A673 (cell line): Measurements from ENCODE around the gene PBX1. TPM values are rescaled to one million over a fixed set of nuclear protein-coding genes. Genes with fewer than 3 reads are reported as not detected.

Experiments used
- BruUV-seq: library from RNA; stranded (reverse); fragments of 400-500 nt; replicated peaks from 2 replicates; lab custom pipeline; 2021; lab: Mats Ljungman, UMichigan
- CTCF ChIA-PET: fragments of 300-600 bp; sonication (Branson Sonifier 250); formaldehyde crosslinking; loops from one replicate; lab custom pipeline; 2022; ENCODE audit warnings: antibody characterized with exemption; lab: Charles Lee
- POLR2A ChIA-PET: fragments of 300-600 bp; sonication (Branson Sonifier 250); formaldehyde crosslinking; loops from one replicate; lab custom pipeline; 2022; ENCODE audit warnings: antibody characterized with exemption; ENCODE audit not compliant: low non-redundant PET; lab: Charles Lee
- DNase-seq: peaks from one replicate; pipeline ENCODE4 v3.0.0-alpha.2; 2015; ENCODE audit warnings: low spot score
- H3K27ac ChIP-seq: fragments of 200-600 bp; sonication (generic); 2 replicates; pipeline ENCODE4 v1.5.1; 2016; ENCODE audit warnings: mixed run types, low read depth, mild to moderate bottlenecking, mixed read lengths, antibody characterized with exemption, low read length; ENCODE audit not compliant: poor library complexity, severe bottlenecking
- H3K27me3 ChIP-seq: fragments of 200-600 bp; sonication (generic); replicated peaks from 2 replicates; pipeline ENCODE4 v1.6.1; 2017; ENCODE audit warnings: mixed run types, low read depth, mild to moderate bottlenecking, mixed read lengths, antibody characterized with exemption, low read length; ENCODE audit not compliant: insufficient read depth, poor library complexity
- H3K36me3 ChIP-seq: fragments of 200-600 bp; sonication (generic); 2 replicates; pipeline ENCODE4 v1.6.1; 2016; ENCODE audit warnings: mixed run types, mild to moderate bottlenecking, mixed read lengths, antibody characterized with exemption, low read length; ENCODE audit not compliant: insufficient read depth, poor library complexity, severe bottlenecking
- H3K4me1 ChIP-seq: fragments of 200-600 bp; sonication (generic); 2 replicates; pipeline ENCODE4 v1.6.1; 2017; ENCODE audit warnings: mixed run types, mild to moderate bottlenecking, mixed read lengths, antibody characterized with exemption, low read length; ENCODE audit not compliant: insufficient read depth, poor library complexity, severe bottlenecking
- H3K4me3 ChIP-seq: fragments of 200-600 bp; sonication (generic); 2 replicates; pipeline ENCODE4 v1.5.1; 2016; ENCODE audit warnings: low read depth, mixed run types, mild to moderate bottlenecking, mixed read lengths, low read length; ENCODE audit not compliant: poor library complexity, severe bottlenecking
- H3K9me3 ChIP-seq: fragments of 200-600 bp; sonication (generic); 2 replicates; pipeline ENCODE4 v1.6.1; 2016; ENCODE audit warnings: mixed run types, low read depth, mild to moderate bottlenecking, mixed read lengths, antibody characterized with exemption, low read length; ENCODE audit not compliant: poor library complexity, severe bottlenecking
- CTCF ChIP-seq: fragments of 300-800, 200-600 bp; sonication (generic); conservative IDR thresholded peaks from 2 replicates; pipeline ENCODE4 v1.5.1; 2017; ENCODE audit warnings: low read depth, mild to moderate bottlenecking, antibody characterized with exemption, low read length, moderate library complexity, mixed read lengths
- EZH2 ChIP-seq: fragments of 200-600 bp; sonication (generic); IDR thresholded peaks from 2 replicates; pipeline ENCODE4 v1.6.1; 2017; ENCODE audit warnings: borderline replicate concordance, low read depth, mild to moderate bottlenecking, mixed read lengths, antibody characterized with exemption, low read length; ENCODE audit not compliant: poor library complexity, severe bottlenecking
- intact Hi-C: fragments of 100-400 bp; cut with micrococcal nuclease; formaldehyde crosslinking; loops from one replicate; pipeline ENCODE4 v1.10.0; 2022; ENCODE audit not compliant: unreplicated experiment
- total RNA-seq: library from RNA; stranded (reverse); gene quantifications from 2 replicates; pipeline ENCODE4 v1.2.3, GENCODE V29; 2021

PBX1 gene
- total RNA-seq, 1 experiment from 2014 or later, result 51.5 TPM

GRCh38 chr1:164569241-164569640 lies 10.3 kb downstream of the PBX1 start:
- POLR2A ChIA-PET, result no interaction called here
- TF ChIP-seq EZH2, result no peak
- TF ChIP-seq CTCF, result no peak
- CTCF ChIA-PET, result no interaction called here

GRCh38 chr1:164569866-164570265 lies 10.9 kb downstream of the PBX1 start:
- Histone ChIP-seq H3K4me1 (no peaks in the 10 kb centered on the region), H3K4me3 (no peak overlapping the region), H3K27me3 (no peaks in the 10 kb centered on the region), H3K9me3 (no peaks in the 10 kb centered on the region), H3K27ac (no peak overlapping the region), H3K36me3 (peaks cover 12% of the 10 kb centered on the region)
- ChIA-PET POLR2A (interaction anchor here (0.5 kb wide), 1 partner anchor 854 kb away, joined by 3 read pairs; no protein-coding TSS in a partner anchor), CTCF (no interaction called here)
- no peak for DNase-seq
- intact Hi-C loops, result no loop called here
- BruUV-seq, result no TSS peak
- no peak for TF ChIP-seq CTCF
- no peak for TF ChIP-seq EZH2

More at GRCh38 chr1:164569241-164569640, 10.3 kb downstream of the PBX1 start:
- Histone ChIP-seq H3K4me1 (peaks cover 3% of the 10 kb centered on the region), H3K4me3 (no peak overlapping the region), H3K27me3 (no peaks in the 10 kb centered on the region), H3K36me3 (peaks cover 11% of the 10 kb centered on the region), H3K27ac (no peak overlapping the region), H3K9me3 (no peaks in the 10 kb centered on the region)
- BruUV-seq, result no TSS peak
- intact Hi-C loops, result no loop called here
- DNase-seq, result no peak

GRCh38 chr1:164571333-164571732 lies 12.3 kb downstream of the PBX1 start:
- intact Hi-C loops, result no loop called here
- Histone ChIP-seq H3K9me3 (no peaks in the 10 kb centered on the region), H3K27me3 (no peaks in the 10 kb centered on the region), H3K27ac (no peak overlapping the region), H3K4me1 (peaks cover under 1% of the 10 kb centered on the region), H3K4me3 (no peak overlapping the region), H3K36me3 (peaks cover 12% of the 10 kb centered on the region)
- CTCF ChIA-PET, result no interaction called here
- POLR2A ChIA-PET, result no interaction called here
- TF ChIP-seq EZH2 (no peak), CTCF (no peak)
- DNase-seq, result no peak
- BruUV-seq, result no TSS peak
